T-cell (primary cell): ENCODE data around the gene ABHD5. TPM values are rescaled to one million over a fixed set of nuclear protein-coding genes. Genes with fewer than 3 reads are reported as not detected.
A peak's percentile ranks its signal among the peaks of the same experiment; 100 is the strongest.

Source experiments
- ATAC-seq, 4 experiments: fragments of 200-7000 bp in 3 of 4; fragments of 150-1000 bp in 1 of 4; cut with Tn5 transposase; replicated peaks in 1 of 4; 1 replicate in 3 of 4; 2 replicates in 1 of 4; pipeline ENCODE4 v1.10.0; 2021; ENCODE audit warnings: moderate library complexity in 3 of 4, mild to moderate bottlenecking in 2 of 4, moderate number of reproducible peaks in 1 of 4
- CTCF ChIA-PET, 2 donors: fragments of 300-600 bp; sonication (Branson Sonifier 250); formaldehyde crosslinking; loops; one replicate each; lab custom pipeline; 2022; ENCODE audit warnings: antibody characterized with exemption in 2 of 2; lab: Charles Lee
- POLR2A ChIA-PET, 2 donors: fragments of 300-600 bp; sonication (Branson Sonifier 250); formaldehyde crosslinking; loops; one replicate each; lab custom pipeline; 2022; ENCODE audit warnings: antibody characterized with exemption in 2 of 2; lab: Charles Lee
- DNase-seq, 35 experiments: peaks; one replicate each; pipeline versions ENCODE4 v3.0.0 to v3.0.0-alpha.2; 2013 to 2023
- H3K27ac ChIP-seq: one replicate; pipeline ENCODE4 v1.5.1; 2013; ENCODE audit warnings: low read length
- H3K27me3 ChIP-seq, 2 experiments: replicated peaks in 1 of 2; 1 replicate in 1 of 2; 2 replicates in 1 of 2; pipeline versions ENCODE4 v1.6.1 to v1.7.0; 2013; ENCODE audit warnings: low read length in 1 of 2, mixed read lengths in 1 of 2; ENCODE audit not compliant: control insufficient read depth in 2 of 2, insufficient read depth in 2 of 2; ENCODE audit errors: extremely low read depth in 1 of 2
- H3K36me3 ChIP-seq, 2 donors: 1 replicate in 1 of 2; 2 replicates in 1 of 2; pipeline versions ENCODE4 v1.6.1 to v1.7.0; 2013; ENCODE audit warnings: low read length in 1 of 2; ENCODE audit not compliant: control insufficient read depth in 2 of 2, insufficient read depth in 1 of 2; ENCODE audit errors: extremely low read depth in 1 of 2
- H3K4me1 ChIP-seq, 2 experiments: 1 replicate in 1 of 2; 2 replicates in 1 of 2; pipeline versions ENCODE4 v1.6.1 to v1.7.0; 2013; ENCODE audit warnings: low read length in 2 of 2, mixed read lengths in 1 of 2; ENCODE audit not compliant: insufficient read depth in 2 of 2, control insufficient read depth in 1 of 2; ENCODE audit errors: extremely low read depth in 1 of 2
- H3K4me3 ChIP-seq, 2 donors: 1 replicate in 1 of 2; 2 replicates in 1 of 2; pipeline versions ENCODE4 v1.5.1 to v1.7.0; 2013; ENCODE audit warnings: mild to moderate bottlenecking in 2 of 2, low read length in 1 of 2, moderate library complexity in 1 of 2; ENCODE audit not compliant: control insufficient read depth in 1 of 2; ENCODE audit errors: extremely low read depth in 1 of 2
- H3K9me3 ChIP-seq: 2 replicates; pipeline ENCODE4 v1.7.0; 2013
- H3K27ac Mint-ChIP-seq, 2 donors: one replicate each; pipeline ENCODE4 v1.8.0; 2020 to 2021; ENCODE audit warnings: mild to moderate bottlenecking in 2 of 2, mixed read lengths in 2 of 2
- H3K27me3 Mint-ChIP-seq, 2 donors: one replicate each; pipeline ENCODE4 v1.8.0; 2021 to 2022; ENCODE audit warnings: mixed read lengths in 2 of 2
- H3K36me3 Mint-ChIP-seq: one replicate; pipeline ENCODE4 v1.8.0; 2021; ENCODE audit warnings: mixed read lengths
- H3K4me1 Mint-ChIP-seq, 3 donors: one replicate each; pipeline ENCODE4 v1.8.0; 2020 to 2022; ENCODE audit warnings: mixed read lengths in 3 of 3, mild to moderate bottlenecking in 1 of 3
- H3K4me3 Mint-ChIP-seq, 3 donors: one replicate each; pipeline ENCODE4 v1.8.0; 2020 to 2022; ENCODE audit warnings: mild to moderate bottlenecking in 3 of 3, mixed read lengths in 3 of 3, moderate library complexity in 3 of 3
- H3K9me3 Mint-ChIP-seq, 3 donors: one replicate each; pipeline ENCODE4 v1.8.0; 2020 to 2022; ENCODE audit warnings: mixed read lengths in 3 of 3
- WGBS: methylation state at CpG from one replicate; pipeline ENCODE4 v1.1.5; 2013; ENCODE audit warnings: missing lambda C conversion rate; ENCODE audit not compliant: insufficient coverage; 5-methylcytosine and 5-hydroxymethylcytosine counted together
- total RNA-seq, 35 experiments: library from RNA in 6 of 35; stranded (reverse) in 6 of 35; fragments of 120-200 nt in 1 of 35; gene quantifications; one replicate each; pipeline versions ENCODE4 v1.2.1 to v1.2.4 and lab custom pipeline; 2013 to 2026

ABHD5 gene
- total RNA-seq, 5 donors from 2014 or later (not counting 1 experiment from before 2014, with no cell fraction given), result 5.3 to 9.2 (median 8.2) TPM

DNA sequence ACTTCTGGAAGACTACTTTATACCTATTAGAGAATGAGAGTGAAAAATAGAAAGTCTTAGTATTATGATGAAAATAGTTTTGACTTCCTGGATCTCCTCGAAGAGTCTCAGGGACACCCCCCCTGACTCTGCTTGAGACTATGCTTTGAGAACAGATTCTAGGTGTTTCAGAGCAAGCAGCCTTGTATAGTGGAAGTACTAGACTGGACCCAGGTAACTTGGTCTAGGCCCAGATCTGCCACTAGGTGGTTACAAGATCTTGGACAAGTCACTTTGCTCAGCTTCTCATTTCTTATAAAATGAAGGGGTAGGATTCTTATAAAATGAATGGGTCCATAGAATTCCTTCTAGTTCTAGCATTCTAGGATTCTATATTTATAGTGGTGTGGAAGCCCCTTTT, 9.1 kb downstream of the ABHD5 start:
- H3K4me1 Mint-ChIP-seq, result peaks cover 0 to 10% (median 4%) of the 10 kb centered on the region in 3 donors
- H3K36me3 Mint-ChIP-seq, result peaks cover 28% of the 10 kb centered on the region
- no peak overlapping the region for H3K4me3 Mint-ChIP-seq
- Histone ChIP-seq H3K36me3 (peaks cover 0 to 2% of the 10 kb centered on the region in 2 donors), H3K27me3 (no peaks in the 10 kb centered on the region), H3K4me1 (no peaks in the 10 kb centered on the region), H3K9me3 (no peaks in the 10 kb centered on the region), H3K4me3 (no peak overlapping the region), H3K27ac (no peak overlapping the region)
- peak in 2 of 4 experiments; percentile 32 to 45 for ATAC-seq
- ChIA-PET POLR2A (no interaction called here), CTCF (no interaction called here)
- WGBS, result no CpG with 5 or more reads among the region's 1 CpG
- no peaks in the 10 kb centered on the region for H3K27me3 Mint-ChIP-seq
- no peaks in the 10 kb centered on the region for H3K9me3 Mint-ChIP-seq
- DNase-seq, result peak in 1 of 35 experiments; percentile 21
- no peak overlapping the region for H3K27ac Mint-ChIP-seq

DNA sequence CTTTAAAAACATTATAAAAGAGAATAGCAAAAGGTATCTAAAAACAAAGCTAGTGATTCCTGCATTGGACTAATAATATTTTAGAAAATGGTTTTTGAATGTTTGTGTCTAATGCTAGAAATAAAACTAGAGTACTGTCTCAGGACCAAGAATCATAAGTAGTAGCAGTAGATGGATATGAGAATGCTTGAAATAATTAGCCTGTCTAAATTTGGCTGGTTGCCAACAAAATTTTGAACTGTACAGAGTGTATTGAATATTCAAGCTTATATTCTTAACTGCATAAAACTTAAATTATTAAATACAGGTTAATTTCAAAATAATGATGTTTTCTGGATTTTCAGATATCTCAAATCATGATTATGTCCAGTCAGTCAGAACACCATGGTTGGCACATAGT, 14.0 kb downstream of the ABHD5 start:
- no peak overlapping the region for H3K27ac Mint-ChIP-seq
- CTCF ChIA-PET, result interaction anchor here in 1 of 2 donors (0.7 kb wide), 1 partner anchor 51 kb away, joined by 3 read pairs; no protein-coding TSS in a partner anchor

DNA sequence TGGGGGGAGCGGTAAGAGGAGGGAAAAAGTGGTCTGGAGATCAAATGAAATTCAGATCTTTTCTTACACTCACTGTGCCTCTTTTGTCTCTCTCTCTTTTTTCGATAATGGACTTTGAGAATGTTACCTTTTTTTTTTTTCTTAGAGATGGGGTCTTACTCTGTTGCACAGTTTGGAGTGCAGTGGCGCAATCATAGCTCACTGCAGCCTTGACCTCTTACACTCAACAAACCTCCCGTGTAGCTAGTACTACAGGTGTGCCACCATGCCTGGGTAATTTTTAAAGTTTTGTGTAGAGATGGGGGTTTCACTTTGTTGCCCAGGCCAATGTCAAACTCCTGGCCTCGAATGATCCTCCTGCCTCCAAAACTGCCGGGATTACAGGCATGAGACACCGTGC, 15.6 kb downstream of the ABHD5 start:
- Histone ChIP-seq H3K27me3 (no peaks in the 10 kb centered on the region), H3K36me3 (peaks cover 0 to 2% of the 10 kb centered on the region in 2 donors), H3K27ac (no peak overlapping the region), H3K4me3 (no peak overlapping the region), H3K9me3 (no peaks in the 10 kb centered on the region), H3K4me1 (no peaks in the 10 kb centered on the region)
- DNase-seq, result no peak
- H3K4me1 Mint-ChIP-seq, result peaks cover 0 to 8% (median 4%) of the 10 kb centered on the region in 3 donors
- no CpG with 5 or more reads among the region's 7 CpGs for WGBS
- H3K27ac Mint-ChIP-seq, result no peak overlapping the region
- no peak overlapping the region for H3K4me3 Mint-ChIP-seq
- H3K27me3 Mint-ChIP-seq, result no peaks in the 10 kb centered on the region
- ATAC-seq, result no peak
- H3K36me3 Mint-ChIP-seq, result peaks cover 24% of the 10 kb centered on the region
- H3K9me3 Mint-ChIP-seq, result no peaks in the 10 kb centered on the region
- CTCF ChIA-PET, result no interaction called here
- POLR2A ChIA-PET, result no interaction called here

More for the DNA sequence above, 14.0 kb downstream of the ABHD5 start:
- Mint-ChIP-seq H3K4me1 (peaks cover 0 to 8% (median 4%) of the 10 kb centered on the region in 3 donors), H3K4me3 (no peak overlapping the region), H3K9me3 (no peaks in the 10 kb centered on the region), H3K36me3 (peaks cover 33% of the 10 kb centered on the region), H3K27me3 (no peaks in the 10 kb centered on the region)
- ATAC-seq (no peak), DNase-seq (no peak)
- no peaks in the 10 kb centered on the region for H3K36me3 ChIP-seq
- no peaks in the 10 kb centered on the region for H3K9me3 ChIP-seq
- POLR2A ChIA-PET, result interaction anchor here in 1 of 2 donors (0.5 to 0.6 kb wide), 2 partner anchors 11 to 685 kb away, joined by 3 to 4 read pairs; no protein-coding TSS in a partner anchor
- no peak overlapping the region for H3K4me3 ChIP-seq
- H3K27me3 ChIP-seq, result no peaks in the 10 kb centered on the region
- H3K27ac ChIP-seq, result no peak overlapping the region
- no peaks in the 10 kb centered on the region for H3K4me1 ChIP-seq

DNA sequence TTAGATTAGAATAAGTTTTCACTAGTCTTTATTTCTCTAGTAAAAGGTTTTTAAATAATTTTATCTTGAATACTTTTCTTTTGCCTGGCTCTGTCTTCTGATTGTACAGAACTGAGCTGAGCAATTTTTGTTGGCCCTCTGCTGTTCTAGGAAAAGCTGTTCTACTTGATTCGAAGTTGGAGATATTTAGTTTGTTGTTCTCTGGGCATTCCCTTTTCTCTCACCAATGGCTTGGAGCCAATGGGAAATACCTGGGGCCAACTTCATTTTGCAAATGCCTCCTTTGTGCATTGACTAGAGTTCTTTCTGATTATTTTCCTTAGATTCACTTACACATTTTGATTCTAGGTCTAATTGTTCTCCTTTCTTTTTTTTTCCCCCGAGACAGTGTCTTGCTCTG, 16.5 kb downstream of the ABHD5 start:
- ATAC-seq (no peak), DNase-seq (no peak)
- Histone ChIP-seq H3K4me1 (no peaks in the 10 kb centered on the region), H3K9me3 (no peaks in the 10 kb centered on the region), H3K27me3 (no peaks in the 10 kb centered on the region), H3K36me3 (peaks cover 0 to 7% of the 10 kb centered on the region in 2 donors), H3K4me3 (no peak overlapping the region), H3K27ac (no peak overlapping the region)
- no peak overlapping the region for H3K27ac Mint-ChIP-seq
- H3K4me3 Mint-ChIP-seq, result no peak overlapping the region
- CTCF ChIA-PET, result no interaction called here
- no peaks in the 10 kb centered on the region for H3K27me3 Mint-ChIP-seq
- POLR2A ChIA-PET, result no interaction called here
- H3K4me1 Mint-ChIP-seq, result peaks cover 0 to 8% (median 4%) of the 10 kb centered on the region in 3 donors
- peaks cover 28% of the 10 kb centered on the region for H3K36me3 Mint-ChIP-seq
- 100% methylated on average over 1 of the region's 2 CpGs for WGBS
- no peaks in the 10 kb centered on the region for H3K9me3 Mint-ChIP-seq

DNA sequence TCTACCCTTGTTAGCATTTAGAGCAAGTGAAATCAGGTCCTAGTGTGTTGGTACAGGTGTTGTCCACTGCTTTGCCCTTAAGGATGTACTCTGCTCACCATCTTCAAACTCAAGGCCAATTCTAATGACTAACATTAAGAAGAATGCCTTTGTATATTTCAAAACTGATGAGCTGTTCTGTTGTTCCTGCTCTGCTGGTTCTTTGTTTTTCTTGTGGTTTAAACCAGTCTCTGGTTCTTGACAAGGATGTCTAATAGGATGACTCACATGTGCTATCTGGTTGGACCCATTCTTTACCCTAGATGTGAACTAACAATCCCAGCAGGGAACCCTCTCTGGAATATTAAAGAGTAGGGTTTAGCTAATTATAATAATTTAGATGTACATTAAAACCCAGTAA, 17.3 kb downstream of the ABHD5 start:
- CTCF ChIA-PET, result no interaction called here
- no peak overlapping the region for H3K27ac ChIP-seq
- H3K9me3 Mint-ChIP-seq, result no peaks in the 10 kb centered on the region
- H3K4me1 ChIP-seq, result no peaks in the 10 kb centered on the region
- ATAC-seq (no peak), DNase-seq (no peak)
- H3K27me3 Mint-ChIP-seq, result no peaks in the 10 kb centered on the region
- peaks cover 32% of the 10 kb centered on the region for H3K36me3 Mint-ChIP-seq
- H3K4me3 ChIP-seq, result no peak overlapping the region
- no peak overlapping the region for H3K4me3 Mint-ChIP-seq
- H3K4me1 Mint-ChIP-seq, result peaks cover 0 to 8% (median 4%) of the 10 kb centered on the region in 3 donors
- no peaks in the 10 kb centered on the region for H3K27me3 ChIP-seq
- H3K27ac Mint-ChIP-seq, result no peak overlapping the region
- POLR2A ChIA-PET, result no interaction called here
- no peaks in the 10 kb centered on the region for H3K9me3 ChIP-seq
- peaks cover 0 to 10% of the 10 kb centered on the region in 2 donors for H3K36me3 ChIP-seq

GRCh38 chr3:43709022-43709421, 18.3 kb downstream of the ABHD5 start:
- CTCF ChIA-PET, result no interaction called here
- ATAC-seq (no peak), DNase-seq (no peak)

GRCh38 chr3:43710607-43711006, 19.9 kb downstream of the ABHD5 start:
- H3K4me1 Mint-ChIP-seq, result peaks cover 0 to 8% (median 4%) of the 10 kb centered on the region in 3 donors

More at GRCh38 chr3:43709022-43709421, 18.3 kb downstream of the ABHD5 start:
- Mint-ChIP-seq H3K4me3 (no peak overlapping the region), H3K4me1 (peaks cover 0 to 8% (median 4%) of the 10 kb centered on the region in 3 donors), H3K36me3 (peaks cover 40% of the 10 kb centered on the region), H3K9me3 (no peaks in the 10 kb centered on the region), H3K27me3 (no peaks in the 10 kb centered on the region), H3K27ac (no peak overlapping the region)
- Histone ChIP-seq H3K36me3 (peaks cover 6 to 10% of the 10 kb centered on the region in 2 donors), H3K4me1 (no peaks in the 10 kb centered on the region), H3K4me3 (no peak overlapping the region), H3K27me3 (no peaks in the 10 kb centered on the region), H3K27ac (no peak overlapping the region), H3K9me3 (no peaks in the 10 kb centered on the region)
- WGBS, result no CpG with 5 or more reads among the region's 1 CpG
- POLR2A ChIA-PET, result no interaction called here

More at GRCh38 chr3:43710607-43711006, 19.9 kb downstream of the ABHD5 start:
- Mint-ChIP-seq H3K4me3 (no peak overlapping the region), H3K27me3 (no peaks in the 10 kb centered on the region), H3K9me3 (no peaks in the 10 kb centered on the region), H3K27ac (no peak overlapping the region), H3K36me3 (peaks cover 37% of the 10 kb centered on the region)
- Histone ChIP-seq H3K4me3 (no peak overlapping the region), H3K27me3 (no peaks in the 10 kb centered on the region), H3K4me1 (no peaks in the 10 kb centered on the region), H3K27ac (no peak overlapping the region), H3K36me3 (peaks cover 6 to 10% of the 10 kb centered on the region in 2 donors), H3K9me3 (no peaks in the 10 kb centered on the region)
- ChIA-PET CTCF (no interaction called here), POLR2A (no interaction called here)
- ATAC-seq (no peak), DNase-seq (no peak)
